SK-N-SH treated with all-trans-retinoic acid at 6 μM for 48 hours (cell line): ENCODE measurements around the gene SYNE4.

ENCODE experiments used
- ARNTL ChIP-seq: fragments of 450-650 bp; formaldehyde crosslinking; IDR thresholded peaks from 2 replicates; pipeline ENCODE4 v1.5.0; 2020; ENCODE audit warnings: low read depth, mild to moderate bottlenecking, moderate library complexity, borderline replicate concordance
- ISL1 ChIP-seq: fragments of 250-450 bp; sonication (Bioruptor Pico); IDR thresholded peaks from 2 replicates; pipeline ENCODE4 v2.1.2; 2022; ENCODE audit warnings: mild to moderate bottlenecking, moderate library complexity
- PPARA ChIP-seq: fragments of 250-450 bp; sonication (Bioruptor Pico); IDR thresholded peaks from 2 replicates; pipeline ENCODE4 v1.5.0; 2020; ENCODE audit warnings: mild to moderate bottlenecking, borderline replicate concordance
- RARB ChIP-seq: fragments of 250-450 bp; sonication (Bioruptor Pico); IDR thresholded peaks from 2 replicates; pipeline ENCODE4 v1.8.0; 2021; ENCODE audit warnings: mild to moderate bottlenecking, moderate library complexity
- SNAI2 ChIP-seq: fragments of 250-450 bp; sonication (Bioruptor Pico); IDR thresholded peaks from 2 replicates; pipeline ENCODE4 v1.5.0; 2020; ENCODE audit warnings: mild to moderate bottlenecking, moderate library complexity
- ZC3H10 ChIP-seq: fragments of 250-450 bp; sonication (Bioruptor Pico); IDR thresholded peaks from 2 replicates; pipeline ENCODE4 v1.5.1; 2021; ENCODE audit warnings: mild to moderate bottlenecking, moderate library complexity
- TF ChIP-seq, protein P1 (sequence below): fragments of 250-450 bp; sonication (Bioruptor Pico); IDR thresholded peaks from 2 replicates; pipeline ENCODE4 v1.8.0; 2020; ENCODE audit warnings: mild to moderate bottlenecking, moderate library complexity, borderline replicate concordance
- TF ChIP-seq, protein P2 (sequence below): fragments of 250-450 bp; sonication (Bioruptor Pico); IDR thresholded peaks from 2 replicates; pipeline ENCODE4 v1.5.1; 2020; ENCODE audit warnings: low read depth, mild to moderate bottlenecking, moderate library complexity

DNA sequence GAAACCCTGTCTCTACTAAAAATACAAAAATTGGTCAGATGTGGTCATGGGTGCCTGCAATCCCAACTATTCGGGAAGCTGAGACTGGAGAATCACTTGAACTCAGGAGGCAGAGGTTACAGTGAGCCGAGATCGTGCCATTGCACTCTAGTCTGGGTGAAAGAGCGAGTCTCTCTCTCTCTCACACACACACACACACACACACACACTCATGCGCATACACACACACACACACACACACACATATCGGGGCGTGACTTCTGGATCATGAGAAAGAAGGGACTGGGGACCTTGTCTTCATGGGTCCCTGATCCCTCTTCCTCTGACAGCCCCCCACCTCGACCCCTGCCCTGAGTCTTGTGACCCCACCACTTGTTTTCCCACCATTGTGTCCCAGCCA, 25.4 kb downstream of the SYNE4 start:
- TF ChIP-seq, protein P1, sequence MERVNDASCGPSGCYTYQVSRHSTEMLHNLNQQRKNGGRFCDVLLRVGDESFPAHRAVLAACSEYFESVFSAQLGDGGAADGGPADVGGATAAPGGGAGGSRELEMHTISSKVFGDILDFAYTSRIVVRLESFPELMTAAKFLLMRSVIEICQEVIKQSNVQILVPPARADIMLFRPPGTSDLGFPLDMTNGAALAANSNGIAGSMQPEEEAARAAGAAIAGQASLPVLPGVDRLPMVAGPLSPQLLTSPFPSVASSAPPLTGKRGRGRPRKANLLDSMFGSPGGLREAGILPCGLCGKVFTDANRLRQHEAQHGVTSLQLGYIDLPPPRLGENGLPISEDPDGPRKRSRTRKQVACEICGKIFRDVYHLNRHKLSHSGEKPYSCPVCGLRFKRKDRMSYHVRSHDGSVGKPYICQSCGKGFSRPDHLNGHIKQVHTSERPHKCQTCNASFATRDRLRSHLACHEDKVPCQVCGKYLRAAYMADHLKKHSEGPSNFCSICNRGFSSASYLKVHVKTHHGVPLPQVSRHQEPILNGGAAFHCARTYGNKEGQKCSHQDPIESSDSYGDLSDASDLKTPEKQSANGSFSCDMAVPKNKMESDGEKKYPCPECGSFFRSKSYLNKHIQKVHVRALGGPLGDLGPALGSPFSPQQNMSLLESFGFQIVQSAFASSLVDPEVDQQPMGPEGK (CRISPR knock-in tag): no peak
- TF ChIP-seq, protein P2, sequence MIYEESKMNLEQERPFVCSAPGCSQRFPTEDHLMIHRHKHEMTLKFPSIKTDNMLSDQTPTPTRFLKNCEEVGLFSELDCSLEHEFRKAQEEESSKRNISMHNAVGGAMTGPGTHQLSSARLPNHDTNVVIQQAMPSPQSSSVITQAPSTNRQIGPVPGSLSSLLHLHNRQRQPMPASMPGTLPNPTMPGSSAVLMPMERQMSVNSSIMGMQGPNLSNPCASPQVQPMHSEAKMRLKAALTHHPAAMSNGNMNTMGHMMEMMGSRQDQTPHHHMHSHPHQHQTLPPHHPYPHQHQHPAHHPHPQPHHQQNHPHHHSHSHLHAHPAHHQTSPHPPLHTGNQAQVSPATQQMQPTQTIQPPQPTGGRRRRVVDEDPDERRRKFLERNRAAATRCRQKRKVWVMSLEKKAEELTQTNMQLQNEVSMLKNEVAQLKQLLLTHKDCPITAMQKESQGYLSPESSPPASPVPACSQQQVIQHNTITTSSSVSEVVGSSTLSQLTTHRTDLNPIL (CRISPR knock-in tag): no peak
- no peak for TF ChIP-seq RARB
- no peak for TF ChIP-seq ISL1 (CRISPR knock-in tag)
- TF ChIP-seq SNAI2 (CRISPR knock-in tag): no peak
- no peak for TF ChIP-seq PPARA (CRISPR knock-in tag)
- TF ChIP-seq ARNTL (CRISPR knock-in tag): no peak
- no peak for TF ChIP-seq ZC3H10
